HepG2 (cell line): ENCODE data around the gene HHLA2. TPM values are rescaled to one million over a fixed set of nuclear protein-coding genes. Genes with fewer than 3 reads are reported as not detected.

ENCODE experiments used
- ATAC-seq: fragments of 200-7000 bp; cut with Tn5 transposase; 3 replicates; pipeline ENCODE4 v1.9.1; 2020; ENCODE audit warnings: mild to moderate bottlenecking, moderate library complexity
- BruUV-seq: library from RNA; stranded (reverse); fragments of 400-500 nt; replicated peaks from 2 replicates; lab custom pipeline; 2021; lab: Mats Ljungman, UMichigan
- CTCF ChIA-PET: fragments of 300-600 bp; formaldehyde crosslinking; extraction: SDS; loops from one replicate; lab custom pipeline; 2021; ENCODE audit warnings: low total read pairs, inconsistent platforms, low intra/inter-chr PET ratio; lab: Yijun Ruan, JAX
- POLR2A ChIA-PET: fragments of 350-600 bp; sonication (Branson Sonifier 250); formaldehyde crosslinking; loops from one replicate; lab custom pipeline; 2020; ENCODE audit warnings: antibody characterized with exemption, inconsistent platforms; lab: Yijun Ruan, JAX
- DNase-seq: peaks from one replicate; pipeline ENCODE4 v3.0.0-alpha.2; 2015; ENCODE audit warnings: low spot score
- FAIRE-seq: peaks from 3 replicates; lab custom pipeline; 2011; peaks lifted over from hg19 to GRCh38; lab: Jason Lieb, UNC
- H2AFZ ChIP-seq: one replicate; pipeline ENCODE4 v1.6.1; 2011; ENCODE audit warnings: low read length, inconsistent platforms
- H3K27ac ChIP-seq: fragments of 300-600 bp; 3 replicates; pipeline ENCODE4 v1.8.0; 2011; ENCODE audit warnings: mixed run types, mild to moderate bottlenecking, mixed read lengths, low read length, inconsistent platforms; ENCODE audit not compliant: insufficient read depth; ENCODE audit errors: extremely low read length
- H3K27me3 ChIP-seq, 2 experiments: fragments of 200-600 bp in 1 of 2; 2 replicates in 1 of 2; 3 replicates in 1 of 2; pipeline versions ENCODE4 v1.6.0 to v1.8.0; 2011; ENCODE audit warnings: low read length in 2 of 2, mild to moderate bottlenecking in 2 of 2, moderate library complexity in 2 of 2, inconsistent platforms in 1 of 2; ENCODE audit not compliant: insufficient read depth in 2 of 2, control insufficient read depth in 1 of 2
- H3K36me3 ChIP-seq, 2 experiments: fragments of 200-600 bp in 1 of 2; replicated peaks in 1 of 2; 2 replicates in 1 of 2; 3 replicates in 1 of 2; pipeline versions ENCODE4 v1.5.1 to v1.8.0; 2011; ENCODE audit warnings: low read length in 2 of 2, inconsistent platforms in 1 of 2; ENCODE audit not compliant: insufficient read depth in 2 of 2, control insufficient read depth in 1 of 2
- H3K4me1 ChIP-seq: 2 replicates; pipeline ENCODE4 v1.5.1; 2012; ENCODE audit warnings: low read length, inconsistent platforms; ENCODE audit not compliant: insufficient read depth
- H3K4me2 ChIP-seq: 2 replicates; pipeline ENCODE4 v1.6.0; 2011; ENCODE audit warnings: low read depth, low read length, inconsistent platforms
- H3K4me3 ChIP-seq, 3 experiments: fragments of 200-600 bp in 1 of 3; sonication (generic), shearing (Covaris generic) in 1 of 3; replicated peaks in 1 of 3; 2 replicates each; pipeline ENCODE4 v1.5.1; 2011 to 2016; ENCODE audit warnings: low read length in 3 of 3, inconsistent platforms in 2 of 3, low read depth in 2 of 3, mild to moderate bottlenecking in 2 of 3, control low read depth in 1 of 3, mixed read lengths in 1 of 3; ENCODE audit not compliant: insufficient read depth in 1 of 3
- H3K79me2 ChIP-seq: one replicate; pipeline ENCODE4 v1.6.1; 2011; ENCODE audit warnings: low read length, inconsistent platforms; ENCODE audit not compliant: insufficient read depth
- H3K9ac ChIP-seq: 2 replicates; pipeline ENCODE4 v1.6.0; 2011; ENCODE audit warnings: mild to moderate bottlenecking, low read depth, low read length, inconsistent platforms; ENCODE audit not compliant: insufficient read depth
- H3K9me3 ChIP-seq: 2 replicates; pipeline ENCODE4 v1.5.1; 2012; ENCODE audit warnings: mild to moderate bottlenecking, low read length
- H4K20me1 ChIP-seq: 2 replicates; pipeline ENCODE4 v1.6.0; 2011; ENCODE audit warnings: inconsistent platforms, mild to moderate bottlenecking, low read length, moderate library complexity; ENCODE audit not compliant: insufficient read depth
- ARNTL ChIP-seq: sonication (generic); formaldehyde crosslinking; IDR thresholded peaks from 2 replicates; pipeline ENCODE4 v1.4.0; 2020; ENCODE audit warnings: mild to moderate bottlenecking, missing genetic modification reagents
- CCAR2 ChIP-seq: fragments of 200-400 bp; formaldehyde crosslinking; optimal IDR thresholded peaks from 2 replicates; pipeline ENCODE3; 2018; ENCODE audit warnings: low read depth, mild to moderate bottlenecking, low read length, moderate library complexity
- FLYWCH1 ChIP-seq: sonication (generic); formaldehyde crosslinking; IDR thresholded peaks from 2 replicates; pipeline ENCODE4 v1.8.1; 2023; ENCODE audit warnings: mild to moderate bottlenecking, missing genetic modification reagents
- HMGA1 ChIP-seq: sonication (generic); formaldehyde crosslinking; conservative IDR thresholded peaks from 2 replicates; pipeline ENCODE4 v1.4.0; 2020; ENCODE audit warnings: missing genetic modification reagents
- KDM4B ChIP-seq: sonication (generic); formaldehyde crosslinking; IDR thresholded peaks from 2 replicates; pipeline ENCODE4 v1.4.0; 2020; ENCODE audit warnings: missing genetic modification reagents
- MTA3 ChIP-seq: sonication (generic); formaldehyde crosslinking; IDR thresholded peaks from 2 replicates; pipeline ENCODE4 v1.4.0; 2020; ENCODE audit warnings: missing genetic modification reagents
- MYNN ChIP-seq: sonication (generic); formaldehyde crosslinking; IDR thresholded peaks from 2 replicates; pipeline ENCODE4 v1.4.0; 2020; ENCODE audit warnings: mild to moderate bottlenecking, low read depth, missing genetic modification reagents
- SATB2 ChIP-seq: sonication (generic); formaldehyde crosslinking; IDR thresholded peaks from 2 replicates; pipeline ENCODE4 v1.5.0; 2020; ENCODE audit warnings: missing genetic modification reagents
- SCMH1 ChIP-seq: sonication (generic); formaldehyde crosslinking; IDR thresholded peaks from 2 replicates; pipeline ENCODE4 v1.9.0; 2021; ENCODE audit warnings: missing genetic modification reagents, mild to moderate bottlenecking, borderline replicate concordance
- ZBTB3 ChIP-seq: sonication (generic); formaldehyde crosslinking; IDR thresholded peaks from 2 replicates; pipeline ENCODE4 v1.4.0; 2020; ENCODE audit warnings: low read depth, mild to moderate bottlenecking, moderate library complexity, missing genetic modification reagents, borderline replicate concordance
- ZC3H13 ChIP-seq: sonication (generic); formaldehyde crosslinking; IDR thresholded peaks from 2 replicates; pipeline ENCODE4 v1.8.1; 2023; ENCODE audit warnings: mild to moderate bottlenecking, missing genetic modification reagents, moderate library complexity
- ZNF33A ChIP-seq: sonication (generic); formaldehyde crosslinking; IDR thresholded peaks from 2 replicates; pipeline ENCODE4 v1.5.1; 2020; ENCODE audit warnings: missing genetic modification reagents, mild to moderate bottlenecking, moderate library complexity, borderline replicate concordance
- ZNF564 ChIP-seq: sonication (generic); formaldehyde crosslinking; IDR thresholded peaks from 2 replicates; pipeline ENCODE4 v1.8.1; 2023; ENCODE audit warnings: mild to moderate bottlenecking, missing genetic modification reagents
- ZNF569 ChIP-seq: sonication (generic); formaldehyde crosslinking; IDR thresholded peaks from 2 replicates; pipeline ENCODE4 v1.5.0; 2020; ENCODE audit warnings: mild to moderate bottlenecking, missing genetic modification reagents, moderate library complexity, borderline replicate concordance
- ZNF614 ChIP-seq: IDR thresholded peaks from 2 replicates; pipeline ENCODE4 v1.6.1; 2018; ENCODE audit warnings: missing biosample characterization, missing genetic modification reagents, inconsistent platforms, borderline replicate concordance
- WGBS: methylation state at CpG from one replicate; pipeline ENCODE4 v1.1.6; 2017; ENCODE audit warnings: low lambda C conversion rate; 5-methylcytosine and 5-hydroxymethylcytosine counted together
- in situ Hi-C: cut with HindIII; loops from 2 replicates; pipeline ENCODE4 v1.10.0; 2017; ENCODE audit warnings: low pct_unique_long_range_greater_than_20kb; ENCODE audit not compliant: extremely low pct_ligation_motif_present
- intact Hi-C: fragments of 100-400 bp; cut with micrococcal nuclease; formaldehyde crosslinking; loops from one replicate; pipeline ENCODE4 v1.10.0; 2022; ENCODE audit not compliant: unreplicated experiment
- polyA plus RNA-seq, 8 experiments: library from polyadenylated mRNA; depleted of rRNA in 3 of 8; stranded (reverse) in 7 of 8; unstranded in 1 of 8; fragments of >200 nt; fragmentation: Illumina TruSeq in 4 of 8; extraction: Trizol in 4 of 8; gene quantifications; 2 replicates each; pipeline versions ENCODE4 v1.2.1 to v1.2.3, GENCODE V29; 2011 to 2016; ENCODE audit warnings: low read depth in 4 of 8, missing spikeins in 1 of 8, mixed read lengths in 1 of 8; ENCODE audit not compliant: insufficient read depth in 1 of 8
- total RNA-seq, 5 experiments: library from RNA; depleted of rRNA; stranded (reverse); fragments of >200 nt; fragmentation: Illumina TruSeq; extraction: Trizol; gene quantifications; 2 replicates each; pipeline ENCODE4 v1.2.3, GENCODE V29; 2016; ENCODE audit warnings: low read depth in 1 of 5
- TF ChIP-seq, protein P1 (sequence below): sonication (generic); formaldehyde crosslinking; IDR thresholded peaks from 2 replicates; pipeline ENCODE4 v1.8.0; 2022; ENCODE audit warnings: missing genetic modification reagents, low read depth, mild to moderate bottlenecking, borderline replicate concordance
- TF ChIP-seq, protein P2 (sequence below): sonication (generic); formaldehyde crosslinking; IDR thresholded peaks from 2 replicates; pipeline ENCODE4 v1.9.0; 2021; ENCODE audit warnings: missing genetic modification reagents, borderline replicate concordance
- TF ChIP-seq, protein P3 (sequence below): sonication (generic); formaldehyde crosslinking; conservative IDR thresholded peaks from 2 replicates; pipeline ENCODE4 v1.8.0; 2022; ENCODE audit warnings: missing genetic modification reagents

HHLA2 gene
- total and polyA plus RNA-seq, 2 of the 13 experiments (the other 11 are each of a cell fraction or from before 2014, with no cell fraction given) = not detected

GRCh38 chr3:108391917-108392593 lies 95.7 kb downstream of the HHLA2 start:
- ATAC-seq (no peak), FAIRE-seq (no peak), DNase-seq (no peak)
- H3K36me3 ChIP-seq = no peaks in the 10 kb centered on the region
- H3K4me1 ChIP-seq = no peaks in the 10 kb centered on the region
- TF ChIP-seq CCAR2 (no peak), ZNF33A (no peak), MTA3 (no peak), MYNN (CRISPR knock-in tag) (no peak), SATB2 (CRISPR knock-in tag) (no peak), SCMH1 (CRISPR knock-in tag) (no peak), ZNF614 (CRISPR knock-in tag) (no peak), ARNTL (CRISPR knock-in tag) (no peak), FLYWCH1 (CRISPR knock-in tag) (no peak), ZNF564 (no peak), HMGA1 (CRISPR knock-in tag) (no peak), ZBTB3 (CRISPR knock-in tag) (no peak), ZC3H13 (CRISPR knock-in tag) (no peak), KDM4B (CRISPR knock-in tag) (no peak), ZNF569 (CRISPR knock-in tag) (no peak)
- TF ChIP-seq, protein P1, sequence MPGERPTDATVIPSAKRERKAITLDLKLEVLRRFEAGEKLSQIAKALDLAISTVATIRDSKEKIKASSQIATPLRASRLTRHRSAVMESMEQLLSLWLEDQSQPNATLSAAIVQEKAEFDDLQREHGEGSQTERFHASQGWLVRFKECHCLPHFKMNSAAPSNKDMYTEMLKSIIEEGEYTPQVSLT (CRISPR knock-in tag) = no peak
- TF ChIP-seq, protein P2, sequence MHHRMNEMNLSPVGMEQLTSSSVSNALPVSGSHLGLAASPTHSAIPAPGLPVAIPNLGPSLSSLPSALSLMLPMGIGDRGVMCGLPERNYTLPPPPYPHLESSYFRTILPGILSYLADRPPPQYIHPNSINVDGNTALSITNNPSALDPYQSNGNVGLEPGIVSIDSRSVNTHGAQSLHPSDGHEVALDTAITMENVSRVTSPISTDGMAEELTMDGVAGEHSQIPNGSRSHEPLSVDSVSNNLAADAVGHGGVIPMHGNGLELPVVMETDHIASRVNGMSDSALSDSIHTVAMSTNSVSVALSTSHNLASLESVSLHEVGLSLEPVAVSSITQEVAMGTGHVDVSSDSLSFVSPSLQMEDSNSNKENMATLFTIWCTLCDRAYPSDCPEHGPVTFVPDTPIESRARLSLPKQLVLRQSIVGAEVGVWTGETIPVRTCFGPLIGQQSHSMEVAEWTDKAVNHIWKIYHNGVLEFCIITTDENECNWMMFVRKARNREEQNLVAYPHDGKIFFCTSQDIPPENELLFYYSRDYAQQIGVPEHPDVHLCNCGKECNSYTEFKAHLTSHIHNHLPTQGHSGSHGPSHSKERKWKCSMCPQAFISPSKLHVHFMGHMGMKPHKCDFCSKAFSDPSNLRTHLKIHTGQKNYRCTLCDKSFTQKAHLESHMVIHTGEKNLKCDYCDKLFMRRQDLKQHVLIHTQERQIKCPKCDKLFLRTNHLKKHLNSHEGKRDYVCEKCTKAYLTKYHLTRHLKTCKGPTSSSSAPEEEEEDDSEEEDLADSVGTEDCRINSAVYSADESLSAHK (CRISPR knock-in tag) = no peak
- TF ChIP-seq, protein P3, sequence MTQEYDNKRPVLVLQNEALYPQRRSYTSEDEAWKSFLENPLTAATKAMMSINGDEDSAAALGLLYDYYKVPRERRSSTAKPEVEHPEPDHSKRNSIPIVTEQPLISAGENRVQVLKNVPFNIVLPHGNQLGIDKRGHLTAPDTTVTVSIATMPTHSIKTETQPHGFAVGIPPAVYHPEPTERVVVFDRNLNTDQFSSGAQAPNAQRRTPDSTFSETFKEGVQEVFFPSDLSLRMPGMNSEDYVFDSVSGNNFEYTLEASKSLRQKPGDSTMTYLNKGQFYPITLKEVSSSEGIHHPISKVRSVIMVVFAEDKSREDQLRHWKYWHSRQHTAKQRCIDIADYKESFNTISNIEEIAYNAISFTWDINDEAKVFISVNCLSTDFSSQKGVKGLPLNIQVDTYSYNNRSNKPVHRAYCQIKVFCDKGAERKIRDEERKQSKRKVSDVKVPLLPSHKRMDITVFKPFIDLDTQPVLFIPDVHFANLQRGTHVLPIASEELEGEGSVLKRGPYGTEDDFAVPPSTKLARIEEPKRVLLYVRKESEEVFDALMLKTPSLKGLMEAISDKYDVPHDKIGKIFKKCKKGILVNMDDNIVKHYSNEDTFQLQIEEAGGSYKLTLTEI (CRISPR knock-in tag) = no peak
- H3K9ac ChIP-seq = no peak overlapping the region
- no peak overlapping the region for H3K4me2 ChIP-seq
- no peak overlapping the region for H3K27ac ChIP-seq
- no peak overlapping the region for H2AFZ ChIP-seq
- POLR2A ChIA-PET = no interaction called here
- CTCF ChIA-PET = no interaction called here
- no peaks in the 10 kb centered on the region for H3K79me2 ChIP-seq
- in situ Hi-C loops = no loop called here
- 2% methylated on average over 3 of the region's 3 CpGs for WGBS
- intact Hi-C loops = no loop called here
- H4K20me1 ChIP-seq = no peaks in the 10 kb centered on the region
- no peak overlapping the region for H3K4me3 ChIP-seq
- no TSS peak for BruUV-seq
- peaks cover 0 to 2% of the 10 kb centered on the region in 2 experiments; a peak in 1 of 5 replicates for H3K27me3 ChIP-seq
- no peaks in the 10 kb centered on the region for H3K9me3 ChIP-seq
